CD4-positive, alpha-beta T cell treated with Interleukin-15 for 4 hours (primary cell): ENCODE results near the gene ARID1A.
"Not testable (repeated sequence)": the region's sequence is repeated elsewhere in the genome, so short reads cannot be mapped to it uniquely, and the experiment has no call there.

Experiments used
- DNase-seq: peaks from one replicate; pipeline ENCODE4 v3.0.0-alpha.2; 2020; ENCODE audit warnings: low spot score

Gene ARID1A

GRCh38 chr1:26788515-26788785 is 92.6 kb downstream of the ARID1A start:
- no peak for DNase-seq

DNA sequence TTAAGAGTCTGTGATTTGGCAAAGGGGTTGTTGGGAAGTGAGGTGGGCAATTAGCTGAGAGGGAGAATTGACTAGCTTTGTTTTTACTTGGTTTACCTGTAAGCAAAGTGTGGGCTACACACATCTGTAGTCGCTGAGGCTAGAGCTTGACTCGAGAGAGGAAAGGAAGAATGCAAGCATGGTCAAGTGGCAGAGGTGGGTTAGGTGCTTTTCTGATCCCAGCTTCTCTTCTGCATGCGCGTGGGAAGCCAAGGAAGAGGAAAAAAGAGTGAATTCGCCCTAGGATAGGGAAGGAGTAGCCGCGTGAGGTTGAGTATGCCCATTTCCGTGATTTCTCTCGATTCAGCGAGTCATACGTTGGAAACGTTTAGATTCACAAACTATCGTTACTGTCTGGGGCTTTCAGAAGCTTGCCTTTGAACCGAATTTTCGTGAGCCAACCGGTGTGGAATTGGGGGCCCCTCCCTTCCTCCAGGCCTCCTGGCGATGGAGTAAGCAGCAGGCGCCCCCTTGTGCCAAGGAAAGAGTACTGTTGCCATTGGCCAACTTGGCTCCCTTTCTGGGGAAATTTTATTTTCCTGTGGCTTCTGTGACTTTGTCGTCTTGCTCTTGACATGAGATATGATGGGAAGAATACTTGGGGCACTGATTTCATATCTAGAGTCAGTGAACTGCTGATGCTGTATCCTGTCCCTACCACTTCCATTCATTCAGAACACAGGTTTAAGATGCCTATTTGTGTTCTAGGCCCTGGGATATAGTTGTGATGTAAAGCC is 93.2 kb downstream of the ARID1A start:
- DNase-seq, result peak; percentile 92

DNA sequence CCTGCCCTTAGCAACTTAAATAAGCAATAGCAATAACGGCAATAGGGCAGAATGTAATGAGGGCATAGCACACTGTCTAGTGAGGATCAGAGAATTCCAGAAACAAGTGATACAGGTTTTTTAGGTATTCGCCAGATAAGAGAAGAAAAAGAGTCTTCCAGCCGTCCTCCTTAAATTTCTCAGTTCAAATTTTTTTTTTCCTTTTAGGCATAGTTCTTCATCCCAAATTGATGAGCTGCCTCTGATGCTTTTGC is 93.7 kb downstream of the ARID1A start:
- DNase-seq, result no peak

GRCh38 chr1:26789931-26790330 is 94.1 kb downstream of the ARID1A start:
- DNase-seq, result no peak

DNA sequence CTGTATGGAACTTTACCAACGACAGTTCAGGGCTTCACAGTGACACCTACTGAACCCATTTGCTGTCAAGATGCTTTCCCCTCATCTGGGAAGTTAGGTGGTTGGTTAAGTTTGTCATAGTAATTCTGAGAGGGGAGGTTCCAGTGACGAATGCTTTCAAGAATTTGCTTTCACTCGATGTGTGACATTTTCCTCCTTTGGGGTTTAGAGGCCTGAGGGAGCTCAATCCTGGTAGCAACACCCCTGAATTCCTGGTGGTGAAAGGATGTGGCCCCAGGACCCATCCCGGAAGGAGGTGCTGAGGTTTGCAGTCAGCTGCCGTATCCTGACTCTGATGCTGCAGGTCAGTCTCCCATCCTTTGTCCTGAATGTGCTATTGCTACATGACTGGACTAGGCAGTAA is 94.7 kb downstream of the ARID1A start:
- peak; percentile 68 for DNase-seq

- DNase-seq, result no peak
Observed at GRCh38 chr1:26791148-26791547, 95.3 kb downstream of the ARID1A start.

GRCh38 chr1:26791626-26792025 is 95.8 kb downstream of the ARID1A start:
- no peak for DNase-seq

DNA sequence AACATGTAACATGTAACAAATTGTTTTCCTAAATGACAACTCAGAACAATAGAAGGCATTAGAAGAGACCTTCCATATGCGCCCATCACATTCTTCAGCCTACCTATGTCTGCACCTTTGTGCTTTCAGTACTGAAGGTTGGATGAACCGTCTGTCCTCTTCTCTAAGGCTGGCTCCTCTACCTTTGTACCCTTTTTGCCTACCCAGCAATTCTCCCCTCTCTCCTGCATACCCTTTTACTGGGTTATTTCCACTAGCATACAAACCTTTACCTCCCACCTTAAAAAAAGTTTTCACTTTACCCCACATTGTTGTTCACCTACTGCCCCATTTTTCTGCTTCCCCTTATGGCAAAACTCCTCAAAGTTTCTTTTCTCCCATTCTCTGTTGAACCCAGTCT is 97.1 kb downstream of the ARID1A start:
- DNase-seq, result no peak

DNA sequence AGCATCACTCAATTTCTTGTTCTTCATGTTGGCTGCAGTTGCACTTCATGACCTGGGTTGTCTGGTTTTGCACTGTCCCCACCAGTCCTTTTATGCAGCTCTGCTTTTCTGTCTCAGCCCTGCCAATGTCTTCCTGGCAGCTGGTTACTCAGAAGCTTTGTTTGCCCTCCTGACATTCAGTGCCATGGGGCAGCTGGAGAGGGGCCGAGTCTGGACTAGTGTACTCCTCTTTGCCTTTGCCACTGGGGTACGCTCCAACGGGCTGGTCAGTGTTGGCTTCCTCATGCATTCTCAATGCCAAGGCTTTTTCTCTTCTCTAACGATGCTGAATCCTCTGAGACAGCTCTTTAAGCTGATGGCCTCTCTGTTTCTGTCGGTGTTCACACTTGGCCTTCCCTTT is 98.6 kb downstream of the ARID1A start:
- no peak for DNase-seq

GRCh38 chr1:26797627-26798026 is 101.8 kb downstream of the ARID1A start:
- DNase-seq, result no peak

DNA sequence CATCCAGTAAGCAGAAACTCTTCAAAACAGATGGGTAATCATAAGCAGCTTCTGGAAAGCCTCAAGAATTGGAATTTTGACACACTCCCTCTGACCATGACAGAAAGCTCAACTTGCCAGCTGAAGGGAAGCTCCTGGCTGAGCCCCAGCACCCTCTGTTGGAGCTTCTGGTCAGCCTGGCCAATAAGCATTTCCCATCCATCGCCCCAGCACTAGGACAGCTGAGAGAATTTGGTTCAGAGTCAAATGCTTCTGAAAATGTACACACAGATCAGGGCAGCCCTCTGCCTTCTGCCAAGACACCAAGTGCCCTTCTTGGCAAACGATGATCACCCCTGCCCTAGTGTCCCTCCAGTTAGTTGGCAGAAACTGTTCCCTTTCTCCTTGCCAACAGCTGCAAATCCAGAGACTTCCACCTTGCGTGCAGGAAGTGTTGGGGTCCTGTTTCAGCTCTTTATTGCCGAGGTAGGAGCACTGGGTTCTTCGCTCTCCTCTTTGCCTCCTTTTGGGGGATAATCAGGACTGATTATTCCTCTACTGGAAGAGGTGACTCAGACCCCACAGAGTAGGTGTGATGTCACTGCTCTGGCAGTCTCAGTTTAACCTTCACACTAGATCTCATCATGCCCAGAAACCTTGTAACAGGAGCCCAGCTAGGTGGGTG is 103.8 kb downstream of the ARID1A start:
- DNase-seq, result peak; percentile 60

GRCh38 chr1:26803932-26804331 is 108.1 kb downstream of the ARID1A start:
- not testable (repeated sequence) for DNase-seq

DNA sequence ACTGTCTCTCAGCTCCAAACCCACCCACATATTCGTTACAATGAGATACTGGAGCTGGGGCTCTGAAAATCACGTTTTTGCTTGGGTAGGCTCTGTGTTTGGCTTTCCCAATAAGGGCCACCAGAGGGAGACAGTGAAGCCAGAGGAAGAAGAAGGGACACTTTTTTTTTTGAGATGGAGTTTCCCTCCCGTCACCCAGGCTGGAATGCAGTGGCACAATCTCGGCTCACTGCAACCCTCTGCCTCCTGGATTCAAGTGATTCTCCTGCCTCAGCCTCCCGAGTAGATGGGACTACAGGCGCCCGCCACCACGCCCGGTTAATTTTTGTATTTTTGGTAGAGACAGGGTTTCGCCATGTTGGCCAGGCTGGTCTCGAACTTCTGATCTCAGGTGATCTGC is 114.3 kb downstream of the ARID1A start:
- DNase-seq, result peak; percentile 85

DNA sequence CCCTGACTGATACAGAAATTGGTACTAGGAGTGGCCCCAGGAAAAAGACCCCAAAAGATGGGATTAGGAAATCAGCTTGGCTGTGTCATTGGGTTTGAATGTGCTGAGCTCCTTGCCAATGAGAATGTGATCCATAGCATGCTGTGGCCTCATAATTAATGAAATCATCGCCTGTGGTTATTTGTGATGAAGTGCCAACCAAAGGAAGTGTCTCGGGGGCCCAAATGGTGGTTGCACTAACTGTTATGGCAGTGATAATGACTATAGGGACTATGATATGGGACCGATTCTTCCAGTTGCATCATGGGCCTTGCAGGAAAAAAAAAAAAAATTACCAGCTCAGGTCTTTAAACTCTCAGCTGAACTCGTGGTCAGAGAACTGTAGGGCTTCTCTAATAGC is 115.2 kb downstream of the ARID1A start:
- peak; percentile 38 for DNase-seq

DNA sequence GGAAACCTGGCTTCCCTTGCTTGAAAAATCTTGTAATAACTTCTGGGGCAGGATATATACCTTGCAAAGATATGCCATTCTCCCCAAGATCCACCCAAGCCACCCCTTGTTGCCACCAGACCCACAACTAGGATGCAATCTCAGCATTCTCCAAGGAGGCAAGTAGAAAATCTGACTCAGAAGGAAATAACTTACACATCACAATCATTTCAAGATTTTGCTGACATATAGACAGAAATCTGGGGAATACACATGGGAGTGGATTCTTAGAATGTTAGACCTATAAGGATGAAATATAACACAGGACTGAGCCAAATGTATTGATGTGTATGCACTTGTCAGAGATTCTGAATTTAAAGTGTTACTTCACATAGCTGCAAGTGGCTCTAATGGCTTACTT is 115.9 kb downstream of the ARID1A start:
- no peak for DNase-seq

- DNase-seq, result no peak
Observed at GRCh38 chr1:26814377-26814776, 118.6 kb downstream of the ARID1A start.

GRCh38 chr1:26814893-26815292 is 119.1 kb downstream of the ARID1A start:
- DNase-seq, result no peak

GRCh38 chr1:26820784-26821269 is 125.0 kb downstream of the ARID1A start:
- DNase-seq, result peak; percentile 62

DNA sequence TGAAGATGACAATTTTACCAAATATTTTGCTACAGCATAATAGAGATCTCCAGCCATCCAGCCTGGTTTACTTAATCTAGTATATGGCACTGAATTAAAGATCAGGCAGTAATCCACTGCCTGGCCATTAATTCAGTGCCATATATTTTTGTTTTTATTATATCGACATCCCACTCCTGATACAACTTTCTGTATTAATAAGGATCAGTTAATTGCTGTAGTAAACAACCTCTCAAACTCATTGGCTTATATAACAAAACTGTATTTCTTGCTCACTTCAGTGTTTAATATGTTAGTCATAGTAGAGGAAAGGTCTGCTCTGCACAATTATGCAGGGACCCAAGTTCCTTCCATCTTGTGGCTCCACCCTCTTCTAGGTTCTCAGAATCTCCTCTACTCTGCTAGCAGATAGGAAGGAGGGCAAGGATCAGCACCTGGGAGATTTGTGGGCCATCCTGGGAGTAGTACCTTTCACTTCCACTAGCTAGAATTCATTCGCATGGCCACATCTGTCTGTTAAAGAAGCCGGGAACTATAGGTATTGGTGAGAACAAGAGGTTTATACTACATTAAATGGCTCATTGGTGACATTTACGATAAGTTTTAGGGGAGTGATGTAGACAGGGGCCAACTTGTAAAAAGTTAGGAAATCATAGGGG is 127.1 kb downstream of the ARID1A start:
- no peak for DNase-seq

- no peak for DNase-seq
Observed at GRCh38 chr1:26824731-26825130, 128.9 kb downstream of the ARID1A start.

DNA sequence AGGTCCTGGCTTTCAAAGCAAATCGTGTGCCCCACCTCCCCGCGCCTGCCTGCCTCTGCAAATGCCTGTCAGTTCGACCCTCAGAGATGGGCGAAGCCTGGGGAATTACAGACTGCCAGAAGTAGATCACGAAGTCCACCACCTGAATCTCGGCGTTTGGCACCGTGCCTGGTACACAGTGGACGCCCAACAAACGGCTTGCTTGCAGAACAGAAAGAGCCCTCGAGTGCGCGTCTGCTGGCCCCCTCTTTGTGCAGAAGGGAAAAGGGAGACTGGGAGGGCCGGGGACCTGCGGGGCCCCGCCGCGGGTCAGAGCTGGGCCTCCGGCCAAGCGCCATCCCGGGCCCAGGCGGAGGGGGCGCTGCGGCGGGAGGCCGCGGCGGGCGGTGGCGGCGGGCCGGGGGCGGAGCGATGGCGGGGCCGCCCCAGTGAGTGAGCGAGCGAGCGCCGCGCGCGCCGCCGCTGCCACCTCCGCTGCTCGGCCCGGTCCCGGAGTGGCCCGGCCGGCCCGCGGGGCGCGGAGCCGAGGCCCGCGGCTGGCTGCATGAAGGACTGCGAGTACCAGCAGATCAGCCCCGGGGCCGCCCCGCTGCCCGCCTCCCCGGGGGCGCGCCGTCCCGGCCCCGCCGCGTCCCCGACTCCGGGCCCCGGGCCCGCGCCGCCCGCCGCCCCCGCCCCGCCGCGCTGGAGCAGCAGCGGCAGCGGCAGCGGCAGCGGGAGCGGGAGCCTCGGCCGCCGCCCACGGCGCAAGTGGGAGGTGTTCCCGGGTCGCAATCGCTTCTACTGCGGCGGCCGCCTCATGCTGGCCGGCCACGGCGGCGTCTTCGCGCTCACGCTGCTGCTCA is 130.7 kb downstream of the ARID1A start, which contains the start of gene ZDHHC18:
ZDHHC18 (plus strand) TSS at position 428 of the 845 bp plus-strand sequence; CDS start at position 545, 117 bp downstream.
- peak; percentile 66 for DNase-seq

GRCh38 chr1:26827106-26827604 is 131.3 kb downstream of the ARID1A start:
- no peak for DNase-seq
